HCT116 (cell line): Measurements from ENCODE around the gene CTIF. TPM values are rescaled to one million over a fixed set of nuclear protein-coding genes. Genes with fewer than 3 reads are reported as not detected.

Experiments
- ATAC-seq: fragments of 200-7000 bp; cut with Tn5 transposase; 2 replicates; pipeline ENCODE4 v1.9.1; 2020; ENCODE audit warnings: mild to moderate bottlenecking, moderate library complexity
- BruUV-seq: library from RNA; stranded (reverse); fragments of 400-500 nt; replicated peaks from 2 replicates; lab custom pipeline; 2021; lab: Mats Ljungman, UMichigan
- CTCF ChIA-PET: fragments of 300-600 bp; sonication (Branson Sonifier 250); formaldehyde crosslinking; loops from one replicate; lab custom pipeline; 2021; ENCODE audit warnings: antibody characterized with exemption; lab: Charles Lee
- POLR2A ChIA-PET: fragments of 300-600, 350-600 bp; sonication (Branson Sonifier 250); formaldehyde crosslinking; loops from one replicate; lab custom pipeline; 2021; ENCODE audit warnings: antibody characterized with exemption; lab: Charles Lee
- RAD21 ChIA-PET, 2 experiments: fragments of 300-600 bp; sonication (Branson Sonifier 250); formaldehyde crosslinking; loops; one replicate each; lab custom pipeline; 2023; ENCODE audit warnings: low total read pairs in 2 of 2; ENCODE audit not compliant: uncharacterized antibody in 2 of 2, unreplicated experiment in 2 of 2, low non-redundant PET in 1 of 2; lab: Charles Lee
- DNase-seq: peaks from one replicate; pipeline ENCODE4 v3.0.0-alpha.2; 2010; ENCODE audit warnings: low read depth, low spot score
- H2AFZ ChIP-seq: fragments of 200-600 bp; shearing (Covaris generic), sonication (generic); 2 replicates; pipeline ENCODE4 v1.6.1; 2017; ENCODE audit warnings: low read depth, mixed run types, mixed read lengths, antibody characterized with exemption, low read length; ENCODE audit not compliant: poor library complexity, severe bottlenecking
- H3K27ac ChIP-seq: 2 replicates; pipeline ENCODE4 v1.5.1; 2012; ENCODE audit warnings: low read depth, low read length
- H3K27me3 ChIP-seq: fragments of 200-600 bp; sonication (generic); 2 replicates; pipeline ENCODE4 v1.6.1; 2016; ENCODE audit warnings: mixed run types, low read length, mixed read lengths; ENCODE audit not compliant: insufficient read depth
- H3K36me3 ChIP-seq, 2 experiments: fragments of 200-500 bp in 1 of 2; fragments of 200-600 bp in 1 of 2; sonication (Bioruptor generic) in 1 of 2; sonication (generic) in 1 of 2; 2 replicates each; pipeline versions ENCODE4 v1.5.1 to v1.6.1; 2014 to 2016; ENCODE audit warnings: low read length in 2 of 2, inconsistent platforms in 1 of 2, mixed read lengths in 1 of 2, mixed run types in 1 of 2; ENCODE audit not compliant: insufficient read depth in 2 of 2, control insufficient read depth in 1 of 2
- H3K4me1 ChIP-seq, 2 experiments: fragments of 200-600 bp in 1 of 2; sonication (generic) in 1 of 2; 2 replicates each; pipeline versions ENCODE4 v1.5.1 to v1.6.1; 2012 to 2017; ENCODE audit warnings: low read length in 2 of 2, inconsistent platforms in 1 of 2, mild to moderate bottlenecking in 1 of 2, mixed read lengths in 1 of 2, mixed run types in 1 of 2, moderate library complexity in 1 of 2; ENCODE audit not compliant: insufficient read depth in 2 of 2, control insufficient read depth in 1 of 2
- H3K4me2 ChIP-seq: fragments of 200-600 bp; sonication (generic); 2 replicates; pipeline ENCODE4 v1.6.1; 2017; ENCODE audit warnings: mixed run types, low read length, mixed read lengths
- H3K4me3 ChIP-seq, 2 experiments: fragments of 200-600 bp in 1 of 2; sonication (generic) in 1 of 2; replicated peaks in 1 of 2; 2 replicates each; pipeline ENCODE4 v1.5.1; 2011 to 2016; ENCODE audit warnings: low read length in 2 of 2, control low read depth in 1 of 2, low read depth in 1 of 2, mild to moderate bottlenecking in 1 of 2, mixed read lengths in 1 of 2, mixed run types in 1 of 2
- H3K79me2 ChIP-seq: fragments of 200-600 bp; sonication (generic); 2 replicates; pipeline ENCODE4 v1.6.1; 2017; ENCODE audit warnings: mild to moderate bottlenecking, mixed run types, low read length, moderate library complexity, mixed read lengths; ENCODE audit not compliant: insufficient read depth
- H3K9ac ChIP-seq: fragments of 200-600 bp; sonication (generic); 2 replicates; pipeline ENCODE4 v1.6.1; 2016; ENCODE audit warnings: low read length, mixed read lengths
- H3K9me2 ChIP-seq: fragments of 200-600 bp; sonication (generic), shearing (Covaris generic); 2 replicates; pipeline ENCODE4 v1.6.1; 2017; ENCODE audit warnings: mixed run types, mild to moderate bottlenecking, moderate library complexity; ENCODE audit not compliant: insufficient read depth
- H3K9me3 ChIP-seq, 2 experiments: fragments of 200-500 bp in 1 of 2; fragments of 200-600 bp in 1 of 2; sonication (Bioruptor generic) in 1 of 2; sonication (generic) in 1 of 2; 2 replicates each; pipeline ENCODE4 v1.6.1; 2014 to 2017; ENCODE audit warnings: low read length in 2 of 2, mixed read lengths in 2 of 2, inconsistent platforms in 1 of 2, low read depth in 1 of 2, mild to moderate bottlenecking in 1 of 2, mixed run types in 1 of 2, moderate library complexity in 1 of 2; ENCODE audit not compliant: control insufficient read depth in 1 of 2, insufficient read depth in 1 of 2
- H4K20me1 ChIP-seq: fragments of 200-600 bp; sonication (generic), shearing (Covaris generic); 2 replicates; pipeline ENCODE4 v1.6.1; 2017; ENCODE audit warnings: mixed run types, mild to moderate bottlenecking, moderate library complexity; ENCODE audit not compliant: insufficient read depth
- CBX3 ChIP-seq: IDR thresholded peaks from 2 replicates; pipeline ENCODE4 v1.6.1; 2012; ENCODE audit warnings: low read depth
- CEBPB ChIP-seq: IDR thresholded peaks from 2 replicates; pipeline ENCODE4 v1.6.1; 2012; ENCODE audit warnings: low read depth
- CTCF ChIP-seq, 3 experiments: fragments of 200-600 bp in 1 of 3; sonication (generic) in 1 of 3; IDR thresholded peaks in 2 of 3; conservative IDR thresholded peaks in 1 of 3; 2 replicates each; pipeline ENCODE4 v1.5.1; 2012 to 2017; ENCODE audit warnings: low read depth in 2 of 3, low read length in 2 of 3, antibody characterized with exemption in 1 of 3, borderline replicate concordance in 1 of 3, control low read depth in 1 of 3, mild to moderate bottlenecking in 1 of 3, mixed read lengths in 1 of 3, mixed run types in 1 of 3, moderate library complexity in 1 of 3; ENCODE audit not compliant: insufficient read depth in 1 of 3
- EGR1 ChIP-seq: IDR thresholded peaks from 2 replicates; pipeline ENCODE4 v1.6.1; 2012; ENCODE audit warnings: low read depth
- EZH2 ChIP-seq: fragments of 200-600 bp; sonication (generic); IDR thresholded peaks from 2 replicates; pipeline ENCODE4 v1.6.1; 2017; ENCODE audit warnings: antibody characterized with exemption, mixed run types
- EZH2phosphoT487 ChIP-seq: fragments of 200-600 bp; IDR thresholded peaks from 2 replicates; pipeline ENCODE4 v1.6.1; 2018; ENCODE audit warnings: antibody characterized with exemption, borderline replicate concordance
- JUND ChIP-seq: IDR thresholded peaks from 2 replicates; pipeline ENCODE4 v1.6.1; 2012
- MAX ChIP-seq: IDR thresholded peaks from 2 replicates; pipeline ENCODE4 v1.6.1; 2012
- POLR2A ChIP-seq: IDR thresholded peaks from 2 replicates; pipeline ENCODE4 v1.7.0; 2011; ENCODE audit warnings: borderline replicate concordance; ENCODE audit not compliant: insufficient read depth, insufficient read length; ENCODE audit errors: extremely low read depth
- POLR2AphosphoS5 ChIP-seq: IDR thresholded peaks from 2 replicates; pipeline ENCODE4 v1.6.1; 2011; ENCODE audit warnings: mild to moderate bottlenecking, low read depth, low read length, moderate library complexity
- RAD21 ChIP-seq: IDR thresholded peaks from 2 replicates; pipeline ENCODE4 v1.6.1; 2012; ENCODE audit warnings: low read depth, mild to moderate bottlenecking
- REST ChIP-seq: IDR thresholded peaks from 2 replicates; pipeline ENCODE4 v1.6.1; 2012; ENCODE audit warnings: low read depth
- SIN3A ChIP-seq: IDR thresholded peaks from 2 replicates; pipeline ENCODE4 v1.6.1; 2012; ENCODE audit warnings: low read depth
- SRF ChIP-seq: IDR thresholded peaks from 2 replicates; pipeline ENCODE4 v1.6.1; 2012; ENCODE audit warnings: low read depth
- YY1 ChIP-seq: IDR thresholded peaks from 2 replicates; pipeline ENCODE4 v1.6.1; 2011; ENCODE audit warnings: low read length, low read depth, moderate library complexity, mild to moderate bottlenecking; ENCODE audit not compliant: insufficient replicate concordance; ENCODE audit errors: extremely low read depth
- ZBTB33 ChIP-seq: IDR thresholded peaks from 2 replicates; pipeline ENCODE4 v1.6.1; 2011; ENCODE audit warnings: mild to moderate bottlenecking, low read length, moderate library complexity; ENCODE audit not compliant: insufficient replicate concordance; ENCODE audit errors: extremely low read depth
- ZFX ChIP-seq: fragments of 450-650 bp; IDR thresholded peaks from 2 replicates; pipeline ENCODE4 v1.6.1; 2017
- ZNF274 ChIP-seq: fragments of 200-500 bp; sonication (Bioruptor generic); IDR thresholded peaks from 2 replicates; pipeline ENCODE4 v1.6.1; 2014; ENCODE audit warnings: mild to moderate bottlenecking, low read depth, low read length, inconsistent platforms
- intact Hi-C: fragments of 100-400 bp; cut with micrococcal nuclease; formaldehyde crosslinking; loops from 2 replicates; pipeline ENCODE4 v1.10.0; 2022
- total RNA-seq: library from RNA; stranded (reverse); gene quantifications from one replicate; pipeline ENCODE4 v1.2.1, GENCODE V29; 2021; ENCODE audit not compliant: unreplicated experiment

Gene CTIF
- total RNA-seq, 1 experiment from 2014 or later = 19.7 TPM

GRCh38 chr18:48820483-48821250 lies 281.8 kb downstream of the CTIF start:
- Histone ChIP-seq H3K4me1 (no peaks in the 10 kb centered on the region), H3K4me2 (no peak overlapping the region), H3K79me2 (no peaks in the 10 kb centered on the region), H3K36me3 (no peaks in the 10 kb centered on the region), H3K4me3 (no peak overlapping the region), H3K27ac (no peak overlapping the region), H4K20me1 (no peaks in the 10 kb centered on the region), H3K27me3 (no peaks in the 10 kb centered on the region), H3K9me2 (no peaks in the 10 kb centered on the region), H3K9me3 (no peaks in the 10 kb centered on the region), H2AFZ (no peak overlapping the region), H3K9ac (no peak overlapping the region)
- intact Hi-C loops = no loop called here
- ChIA-PET RAD21 (no interaction called here), POLR2A (no interaction called here), CTCF (no interaction called here)
- DNase-seq (no peak), ATAC-seq (no peak)
- no peak for TF ChIP-seq SIN3A
- no peak for TF ChIP-seq ZBTB33
- TF ChIP-seq CEBPB = no peak
- no peak for TF ChIP-seq ZFX
- no peak for TF ChIP-seq YY1
- TF ChIP-seq CBX3 = no peak
- no peak for TF ChIP-seq RAD21
- TF ChIP-seq ZNF274 = no peak
- no peak for TF ChIP-seq REST
- no peak for TF ChIP-seq EZH2
- no peak for TF ChIP-seq JUND
- no peak for TF ChIP-seq EZH2phosphoT487
- no peak for TF ChIP-seq POLR2AphosphoS5
- no peak for TF ChIP-seq EGR1
- TF ChIP-seq CTCF (IDR thresholded peaks at IDR 0.05 in 2 of 3, conservative IDR thresholded peaks at IDR 0.05 in 1 of 3; ENCODE audit: borderline replicate concordance in 1 of 3, insufficient read depth in 1 of 3, low read depth in 2 of 3, low read length in 2 of 3) = no peak
- no peak for TF ChIP-seq SRF
- TF ChIP-seq MAX = no peak
- TF ChIP-seq POLR2A = no peak
- no TSS peak for BruUV-seq
